Measurements from ENCODE around the gene SLC4A1.

SLC4A1 gene

GRCh38 chr17:44267818-44268490, at the start of gene SLC4A1:
Gene SLC4A1, minus strand, starts transcription at chr17:44268135. Its CDS starts 5,269 bp downstream, at chr17:44262866.
- DNase-seq, result no peak

GRCh38 chr17:44317545-44317944, 49.6 kb upstream of the SLC4A1 start:
- no peak for DNase-seq

GRCh38 chr17:44315760-44316731, 48.1 kb upstream of the SLC4A1 start:
- DNase-seq, result no peak

GRCh38 chr17:44314869-44315661, 47.1 kb upstream of the SLC4A1 start:
- DNase-seq, result peak; percentile 5

GRCh38 chr17:44314524-44314868, 46.6 kb upstream of the SLC4A1 start:
- no peak for DNase-seq

- DNase-seq, result no peak
Observed at GRCh38 chr17:44314031-44314430, 46.1 kb upstream of the SLC4A1 start.

GRCh38 chr17:44312396-44313104, 44.6 kb upstream of the SLC4A1 start:
- no peak for DNase-seq

- no peak for DNase-seq
Observed at GRCh38 chr17:44311562-44312181, 43.7 kb upstream of the SLC4A1 start.

- DNase-seq, result no peak
Observed at GRCh38 chr17:44310609-44311376, 42.9 kb upstream of the SLC4A1 start.

- DNase-seq, result no peak
Observed at GRCh38 chr17:44310188-44310587, 42.3 kb upstream of the SLC4A1 start.

GRCh38 chr17:44309472-44309871, 41.5 kb upstream of the SLC4A1 start:
- no peak for DNase-seq

- DNase-seq, result no peak
Observed at GRCh38 chr17:44308865-44309264, 40.9 kb upstream of the SLC4A1 start.

- peak; percentile 8 for DNase-seq
Observed at GRCh38 chr17:44308320-44308818, 40.4 kb upstream of the SLC4A1 start, which contains the start of gene RUNDC3A. Gene RUNDC3A, plus strand, starts transcription at chr17:44308601. Its CDS starts 232 bp downstream, at chr17:44308833.

GRCh38 chr17:44307387-44308186, 39.7 kb upstream of the SLC4A1 start:
- no peak for DNase-seq

- peak; percentile 36 for DNase-seq
Observed at GRCh38 chr17:44304651-44305050, 36.7 kb upstream of the SLC4A1 start.

GRCh38 chr17:44297975-44298374, 30.0 kb upstream of the SLC4A1 start:
- DNase-seq, result no peak

- no peak for DNase-seq
Observed at GRCh38 chr17:44293509-44294226, 25.7 kb upstream of the SLC4A1 start.

- no peak for DNase-seq
Observed at GRCh38 chr17:44287651-44288050, 19.7 kb upstream of the SLC4A1 start.

GRCh38 chr17:44284024-44284400, 16.1 kb upstream of the SLC4A1 start:
- no peak for DNase-seq
